ENCODE data around the gene MCC.

The MCC gene

DNA sequence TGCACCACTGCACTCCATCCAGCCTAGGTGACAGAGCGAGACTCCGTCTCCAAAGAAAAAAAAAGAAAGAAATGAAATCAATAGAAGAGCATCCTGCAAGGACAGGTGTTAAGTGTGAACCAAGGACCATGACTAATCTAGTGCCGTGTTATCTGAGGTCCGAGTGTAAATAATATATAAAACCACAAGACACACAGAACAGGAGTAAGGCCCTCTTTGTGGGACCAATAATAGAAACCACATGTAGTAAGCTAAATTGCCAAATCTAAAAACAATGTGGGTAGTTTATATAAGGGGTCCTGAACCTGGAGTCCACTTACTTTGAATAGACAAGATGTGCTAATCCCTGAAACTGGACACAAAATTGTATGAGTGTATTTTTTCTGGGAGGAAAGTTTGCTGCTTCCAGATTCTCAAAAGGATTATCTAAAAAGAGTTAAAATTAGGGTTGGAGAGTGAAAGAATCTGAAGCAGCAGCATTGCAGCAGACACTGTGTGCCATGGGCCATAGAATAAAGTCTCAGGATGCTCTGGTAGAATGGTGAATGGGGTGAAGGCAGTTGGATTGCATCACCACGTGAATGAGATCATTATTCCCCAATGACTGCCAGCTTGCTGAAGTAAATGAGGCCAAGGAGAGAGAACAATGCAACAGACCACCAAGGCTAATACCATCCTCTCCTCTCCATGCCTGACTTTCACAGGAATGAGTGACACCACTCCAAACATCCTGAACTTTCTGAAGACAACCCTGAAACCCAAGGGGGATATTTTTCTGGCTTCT, 288.9 kb downstream of the MCC start:
- DNase-seq (ENCODE audit: low read depth), result no peak

GRCh38 chr5:113197456-113198200, 290.6 kb downstream of the MCC start:
- DNase-seq (ENCODE audit: low read depth), result no peak

DNA sequence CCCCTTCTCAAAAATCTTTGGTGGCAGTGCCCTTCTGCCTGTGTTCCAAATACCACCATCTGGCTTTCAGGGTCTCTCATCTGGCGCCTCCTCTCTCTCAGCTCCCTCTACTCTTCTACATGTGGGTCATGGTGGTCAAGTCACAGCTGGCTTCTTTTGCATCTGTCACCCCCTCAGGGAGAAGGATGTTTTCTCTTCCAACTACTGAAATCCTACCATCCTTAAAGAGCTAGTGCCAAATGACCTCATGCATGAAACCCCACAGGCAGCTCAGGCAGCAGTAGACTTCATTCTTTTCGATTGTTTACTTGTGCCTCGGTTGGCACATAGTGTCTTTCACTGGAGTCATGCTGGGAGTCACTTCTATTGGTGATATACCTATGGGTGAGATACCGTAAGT, 292.5 kb downstream of the MCC start:
- no peak for DNase-seq (ENCODE audit: low read depth)

- no peak for DNase-seq (ENCODE audit: low read depth)
Observed at GRCh38 chr5:113195251-113195650, 293.0 kb downstream of the MCC start.

DNA sequence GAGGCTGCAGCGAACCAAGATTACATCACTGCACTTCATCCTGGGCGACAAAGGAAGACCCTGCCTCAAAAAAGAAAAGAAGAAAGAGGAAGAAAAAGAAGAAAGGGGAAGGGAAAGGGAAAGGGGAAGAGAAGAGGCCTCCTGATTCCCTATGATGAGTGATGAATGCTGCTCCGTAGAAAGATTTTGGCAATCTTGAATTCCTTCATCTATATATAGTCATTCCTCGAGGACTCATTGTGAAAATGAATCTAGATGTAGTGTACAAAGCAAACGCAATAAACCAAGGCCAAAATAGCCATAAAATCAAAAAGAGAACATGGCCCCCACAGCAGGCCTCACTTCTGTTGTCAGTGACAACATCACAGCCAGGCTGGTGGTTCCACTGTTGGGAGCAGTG, 293.7 kb downstream of the MCC start:
- no peak for DNase-seq (ENCODE audit: low read depth)

DNA sequence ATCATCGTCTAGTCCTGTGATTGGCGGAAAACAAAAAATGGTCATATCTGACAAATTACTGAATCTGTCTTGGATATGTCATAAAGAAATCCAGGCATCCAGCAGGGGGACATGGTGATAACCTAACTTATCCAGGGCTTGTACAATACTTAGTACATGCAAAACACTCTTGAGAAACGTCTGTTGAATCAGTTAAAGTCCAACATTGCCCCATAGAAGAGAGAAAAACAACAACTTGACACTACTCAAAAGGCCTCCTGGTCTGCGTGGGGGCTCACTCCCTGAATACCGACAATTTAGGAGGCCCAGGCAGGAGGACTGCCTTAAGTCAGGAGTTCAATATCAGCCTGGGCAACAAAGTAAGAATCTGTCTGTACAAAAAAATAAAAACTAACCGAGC, 294.1 kb downstream of the MCC start:
- DNase-seq (ENCODE audit: low read depth), result no peak

- DNase-seq (ENCODE audit: low read depth), result no peak
Observed at GRCh38 chr5:113193311-113193978, 294.8 kb downstream of the MCC start.

GRCh38 chr5:113192541-113192940, 295.7 kb downstream of the MCC start:
- DNase-seq (ENCODE audit: low read depth), result no peak

DNA sequence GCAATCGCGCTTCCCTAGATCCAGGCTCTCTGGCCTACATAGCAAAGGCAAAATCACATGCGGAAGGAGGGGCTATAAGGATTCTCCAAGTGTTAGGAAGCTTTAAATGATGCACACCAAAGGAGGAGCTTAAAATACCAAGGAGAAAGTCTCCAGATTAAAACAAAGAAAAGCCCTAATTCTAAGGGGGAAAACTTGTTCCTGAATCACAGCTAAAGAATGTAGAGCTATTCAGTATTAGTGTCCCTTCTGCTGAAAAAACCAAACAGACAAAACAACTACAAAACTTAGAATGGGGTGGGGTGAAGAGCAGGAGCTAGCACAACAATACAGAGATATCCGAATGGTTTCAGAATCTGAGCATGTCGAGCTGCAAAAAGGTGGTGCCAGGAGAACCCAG, 297.9 kb downstream of the MCC start:
- no peak for DNase-seq (ENCODE audit: low read depth)

DNA sequence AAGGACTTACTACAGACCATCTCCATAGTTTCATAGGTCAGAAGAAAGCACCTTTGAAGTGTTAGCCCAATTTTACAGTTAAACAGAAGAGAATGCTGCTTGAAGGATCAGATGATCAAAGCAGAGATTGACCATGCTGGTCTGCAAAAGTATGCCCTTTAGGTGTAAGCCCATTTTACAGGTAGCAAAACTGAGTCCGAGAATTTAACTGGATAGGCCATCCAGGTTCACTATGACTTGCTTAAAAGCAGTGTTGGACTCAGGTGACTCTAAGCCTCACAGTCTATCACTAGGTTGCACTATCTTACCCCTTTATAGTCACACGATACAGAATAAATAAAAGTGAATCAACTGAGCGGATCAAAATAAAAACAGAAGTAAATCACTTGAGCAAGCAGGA, 299.0 kb downstream of the MCC start:
- DNase-seq (ENCODE audit: low read depth), result no peak

- DNase-seq (ENCODE audit: low read depth), result no peak
Observed at GRCh38 chr5:113188436-113188835, 299.8 kb downstream of the MCC start.

DNA sequence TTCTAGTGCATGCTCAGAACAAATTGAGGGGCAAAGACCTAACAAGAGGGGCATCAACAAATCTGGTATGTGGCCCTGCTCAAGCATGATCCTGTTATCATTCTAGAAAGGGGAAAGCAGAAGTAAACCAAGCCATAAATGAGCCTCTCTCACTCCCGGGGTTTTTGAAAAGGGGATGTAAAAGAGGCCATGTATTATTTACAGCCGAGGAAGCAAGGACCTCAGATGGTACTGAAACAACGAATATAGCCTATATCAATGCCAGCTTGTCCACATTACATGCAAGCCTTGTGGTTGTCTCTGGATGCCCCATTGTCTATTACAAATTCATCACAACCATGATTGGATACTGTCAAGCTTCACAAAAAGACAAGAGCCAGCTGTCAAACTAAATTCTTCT, 300.3 kb downstream of the MCC start:
- no peak for DNase-seq (ENCODE audit: low read depth)

DNA sequence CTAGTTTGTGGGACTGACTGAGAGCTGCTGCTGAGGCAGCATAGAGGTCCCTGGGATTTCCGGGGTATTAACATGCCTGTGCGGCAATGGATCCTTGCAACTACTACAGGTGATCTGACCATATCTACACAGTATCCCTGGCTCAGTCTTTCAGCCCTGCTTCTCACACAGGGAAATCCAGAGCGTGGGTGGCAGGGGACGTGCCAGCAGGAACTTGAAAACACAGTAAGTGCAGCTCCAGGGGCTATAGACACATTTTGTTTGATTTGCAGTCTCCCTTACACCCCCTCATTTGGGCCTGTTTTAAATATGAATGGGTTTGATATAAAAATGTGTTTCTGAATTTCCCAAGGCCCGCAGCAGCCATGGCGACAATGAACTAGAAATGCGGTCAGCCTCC, 302.2 kb downstream of the MCC start:
- no peak for DNase-seq (ENCODE audit: low read depth)

DNA sequence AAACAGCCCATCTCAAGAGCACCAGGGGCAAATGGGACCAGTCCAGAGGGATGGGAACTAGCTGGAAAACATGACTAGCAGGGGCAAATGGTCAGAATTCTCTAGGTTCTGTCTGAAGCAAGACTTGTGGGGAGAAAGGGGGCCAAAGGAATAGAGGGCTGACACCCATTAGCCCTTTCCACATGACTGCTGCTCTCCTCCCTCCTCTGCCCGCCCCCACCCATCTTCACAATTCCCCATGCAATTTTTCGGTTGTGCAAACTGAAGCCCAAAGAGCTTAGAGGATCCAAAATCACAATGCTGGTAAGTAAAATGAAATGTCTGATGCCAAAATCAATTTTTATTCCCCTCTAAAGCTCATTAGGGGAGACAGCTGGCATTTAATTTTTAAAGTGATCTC, 304.6 kb downstream of the MCC start:
- no peak for DNase-seq (ENCODE audit: low read depth)

DNA sequence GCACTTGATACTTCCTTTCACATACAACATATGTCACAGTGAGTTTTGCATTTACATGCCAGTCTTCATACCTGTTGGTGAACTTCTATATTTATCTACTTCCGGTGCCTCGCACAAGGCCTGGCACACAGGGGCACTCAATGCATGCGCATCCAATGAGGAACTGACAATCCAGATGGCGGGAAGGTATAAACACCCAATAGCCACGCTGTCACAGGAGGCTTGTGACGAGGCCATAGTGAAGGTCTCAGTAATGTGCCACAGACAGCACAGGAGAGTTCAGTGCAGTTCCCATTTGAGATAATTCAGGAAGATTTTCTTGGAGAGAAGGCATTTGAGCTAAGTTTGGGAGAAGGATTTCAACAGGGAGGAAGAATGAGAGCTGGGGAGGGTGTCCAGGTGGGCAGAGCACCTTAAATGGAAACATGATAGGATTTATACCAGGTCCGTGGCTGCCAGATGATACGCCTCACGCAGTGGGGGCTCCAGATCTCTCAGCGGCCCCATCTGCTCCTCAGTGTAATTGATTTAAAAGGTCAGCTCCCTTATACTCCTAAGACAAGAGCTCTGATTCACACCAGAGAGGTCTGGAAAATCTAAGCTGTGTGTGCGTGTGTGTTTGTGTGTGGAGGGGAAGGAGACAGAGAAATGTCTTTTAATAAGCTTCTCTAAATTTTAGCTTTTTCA, 305.5 kb downstream of the MCC start:
- no peak for DNase-seq (ENCODE audit: low read depth)

DNA sequence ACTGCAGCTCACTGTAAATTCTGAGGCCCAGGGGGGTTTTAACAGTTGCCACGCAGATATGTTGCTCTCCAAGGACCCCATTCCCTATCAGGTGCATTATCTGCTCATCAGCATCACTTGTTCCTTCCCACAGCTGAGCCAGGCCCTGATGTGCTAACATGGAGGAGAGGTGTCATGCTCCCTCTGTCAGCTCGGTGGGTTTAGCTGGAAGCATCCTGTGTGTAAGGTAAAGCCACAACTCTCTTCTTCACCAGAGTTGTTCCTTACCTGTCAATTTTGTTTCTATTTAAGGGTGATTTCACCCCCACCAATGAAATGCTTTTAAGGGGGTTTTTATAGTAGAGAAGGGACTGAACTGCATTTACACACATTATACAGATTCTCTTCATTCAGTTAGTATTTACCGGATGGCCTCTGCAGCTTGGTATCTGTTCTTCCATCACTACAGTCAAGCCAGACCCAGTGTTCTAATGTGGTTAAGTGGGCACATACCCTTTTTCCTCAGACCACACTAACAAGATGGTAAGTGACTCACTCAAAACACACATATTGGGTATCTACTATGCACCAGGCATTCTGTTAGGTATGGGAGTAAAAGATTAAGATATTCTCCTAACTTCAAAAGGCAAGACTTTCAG, 306.3 kb downstream of the MCC start:
- DNase-seq (ENCODE audit: low read depth), result no peak

- no peak for DNase-seq (ENCODE audit: low read depth)
Observed at GRCh38 chr5:113181409-113181808, 306.8 kb downstream of the MCC start.

DNA sequence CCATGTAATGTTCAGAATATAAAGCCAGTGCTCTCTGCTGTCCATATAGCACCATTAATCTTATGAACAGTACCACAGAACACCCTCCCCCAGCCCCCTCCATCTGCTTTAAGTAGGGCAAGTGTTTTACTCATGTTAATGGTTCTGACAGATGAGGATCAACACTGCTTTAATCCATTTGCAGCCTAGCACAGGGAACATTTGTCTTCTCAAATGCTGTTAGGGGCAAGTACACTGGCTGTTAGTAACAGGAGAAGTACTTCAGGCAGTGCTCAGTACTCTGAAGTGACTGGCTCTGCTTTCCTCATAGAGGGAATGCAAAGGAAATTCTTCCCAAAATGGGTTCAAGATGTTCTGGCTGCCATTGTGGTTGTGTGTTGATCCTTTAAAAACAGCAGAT, 309.1 kb downstream of the MCC start:
- DNase-seq (ENCODE audit: low read depth), result no peak

DNA sequence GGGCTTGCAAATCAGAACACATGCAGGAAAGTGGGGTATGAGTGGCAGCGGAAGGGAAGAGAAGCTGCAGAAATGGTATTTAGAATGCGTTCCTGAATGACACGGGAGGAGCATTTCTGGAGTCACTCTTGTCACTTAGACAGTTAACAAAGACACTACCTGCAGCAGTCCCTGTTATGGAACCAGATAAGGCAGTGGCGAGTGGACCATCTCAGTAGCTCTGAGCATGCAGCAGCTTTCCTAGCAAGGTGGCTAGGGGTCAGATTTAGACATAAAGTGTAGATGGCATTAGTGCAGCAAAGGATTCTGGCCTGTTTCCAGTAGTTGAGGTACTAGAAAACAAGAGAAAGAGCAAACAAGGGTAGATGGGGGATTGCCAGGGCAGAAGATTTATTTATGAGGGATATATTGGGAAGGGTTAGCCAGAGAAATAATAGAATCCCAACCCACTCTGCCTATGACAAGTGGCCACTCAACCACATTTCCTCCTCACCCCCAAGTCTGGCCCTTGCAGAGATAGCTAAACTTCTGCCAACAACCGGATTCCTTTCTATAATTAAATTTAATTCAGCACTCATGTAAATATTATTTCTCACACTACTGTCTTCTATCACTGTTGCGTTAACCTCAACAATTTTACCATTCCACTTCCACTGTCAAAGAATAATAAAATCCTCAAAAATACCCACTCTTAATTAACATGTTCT, 310.0 kb downstream of the MCC start:
- no peak for DNase-seq (ENCODE audit: low read depth)

DNA sequence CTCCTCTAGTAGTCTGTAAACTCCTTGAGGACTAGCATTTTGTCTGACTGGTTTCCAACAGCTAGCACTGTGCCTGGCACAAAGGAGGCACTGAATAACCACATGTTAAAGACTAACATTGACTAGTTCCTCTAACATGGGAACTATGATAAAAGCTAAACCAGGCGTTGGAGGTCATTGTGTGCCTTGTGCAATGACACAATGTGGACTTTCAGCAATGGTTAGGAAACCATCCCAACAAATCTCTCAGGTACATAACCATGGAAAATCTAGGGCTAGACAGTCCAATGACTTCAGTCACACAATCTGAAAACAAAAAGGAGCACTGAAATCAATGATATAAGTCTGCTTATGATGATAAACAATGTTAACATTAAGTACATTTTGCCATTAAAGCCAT, 311.0 kb downstream of the MCC start:
- DNase-seq (ENCODE audit: low read depth), result no peak

DNA sequence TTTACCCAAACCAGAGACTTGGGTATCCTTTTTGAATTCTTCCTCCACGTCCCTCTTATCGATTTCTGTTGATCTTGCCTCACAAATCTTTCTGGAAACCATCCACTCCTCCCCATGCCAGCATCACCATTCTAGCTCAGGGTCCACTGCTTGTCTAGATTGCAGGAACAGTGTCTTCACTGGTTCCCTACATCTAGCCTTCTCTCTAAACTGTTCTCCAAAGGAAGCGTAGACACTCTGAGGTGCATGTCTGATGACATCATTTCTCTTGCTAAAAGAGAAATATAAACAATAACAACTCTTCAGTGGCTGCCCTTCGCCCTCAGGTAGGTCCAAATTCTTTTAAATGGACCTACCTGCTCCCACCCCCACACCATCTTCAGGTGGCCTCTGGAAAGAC, 311.5 kb downstream of the MCC start:
- DNase-seq (ENCODE audit: low read depth), result no peak

DNA sequence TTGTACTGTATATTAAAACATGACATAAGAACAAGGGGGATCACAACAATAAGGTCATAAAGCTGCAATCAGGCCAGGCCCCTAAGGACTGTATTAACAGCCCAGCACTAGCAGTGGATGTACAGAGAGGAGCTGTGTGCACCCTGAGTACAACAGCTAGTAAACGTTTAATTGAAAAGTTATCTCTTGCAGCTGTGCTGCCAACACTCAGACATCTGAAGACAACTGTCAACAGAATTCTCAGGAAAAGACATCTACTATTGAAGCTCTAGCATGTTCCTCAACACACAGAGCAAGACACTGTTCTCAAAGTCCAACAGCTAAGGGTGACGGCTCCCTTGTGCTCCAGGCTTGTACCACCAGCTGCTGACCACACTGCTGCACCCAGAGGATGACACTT, 312.1 kb downstream of the MCC start:
- no peak for DNase-seq (ENCODE audit: low read depth)

All from stimulated activated CD8-positive, alpha-beta memory T cell treated with anti-CD3 and anti-CD28 coated beads, Interleukin-7, amount 100 ng/mL, for 24 hours (primary cell).